ENCODE data around the gene MYRF.

MYRF gene

GRCh38 chr11:61747192-61747966 is 5.1 kb upstream of the MYRF start (continued):
- TF ChIP-seq ZNF184 (tag by site-specific recombination; IDR thresholded peaks at IDR 0.05) (no peak), CTCF (tag by site-specific recombination; IDR thresholded peaks at IDR 0.05) (peak; percentile 63), ZNF140 (tag by site-specific recombination; IDR thresholded peaks at IDR 0.05) (no peak), KLF17 (tag by site-specific recombination; IDR thresholded peaks at IDR 0.05) (peak; percentile 26; the same call in 1 of the 2 replicates), PATZ1 (tag by site-specific recombination; IDR thresholded peaks at IDR 0.05) (0 out of 2 replicates have a peak, but pooled peaks have one; percentile 38)

GRCh38 chr11:61747967-61748285 is 4.5 kb upstream of the MYRF start:
- no peak overlapping the region for H3K27ac ChIP-seq (ENCODE audit: extremely low read depth, low read depth, low read length)
- POLR2A ChIA-PET, result interaction anchor here (2.0 kb wide), 1 partner anchor 44 kb away, joined by 8 read pairs; the partner anchor contains the start of genes FEN1 and TMEM258

More at GRCh38 chr11:61747967-61748285, 4.5 kb upstream of the MYRF start:
- CTCF ChIA-PET, result interaction anchor here (0.7 to 6.7 kb wide), 19 partner anchors 10 to 360 kb away, joined by 3 to 118 read pairs (median 6); partner anchors contain the start of genes FEN1 and TMEM258
- Histone ChIP-seq H3K9me3 (ENCODE audit: control insufficient read depth, insufficient read depth, low read depth, low read length) (no peaks in the 10 kb centered on the region), H3K4me1 (ENCODE audit: control insufficient read depth, insufficient read depth, low read length) (no peaks in the 10 kb centered on the region), H3K4me3 (ENCODE audit: low read depth, low read length) (no peak overlapping the region), H3K36me3 (ENCODE audit: control insufficient read depth in 2 of 2, insufficient read depth in 1 of 2, low read length in 2 of 2) (no peaks in the 10 kb centered on the region)
- TF ChIP-seq ZNF561 (tag by site-specific recombination; IDR thresholded peaks at IDR 0.05; ENCODE audit: borderline replicate concordance) (no peak), ZBTB21 (tag by site-specific recombination; IDR thresholded peaks at IDR 0.05) (no peak), ZNF311 (tag by site-specific recombination; IDR thresholded peaks at IDR 0.05; ENCODE audit: borderline replicate concordance) (no peak), ZNF221 (tag by site-specific recombination; IDR thresholded peaks at IDR 0.05; ENCODE audit: borderline replicate concordance) (no peak), ZNF2 (tag by site-specific recombination; IDR thresholded peaks at IDR 0.05) (0 out of 2 replicates have a peak, but pooled peaks have one; percentile 2), ZNF843 (tag by site-specific recombination; IDR thresholded peaks at IDR 0.05) (no peak), ZNF362 (tag by site-specific recombination; IDR thresholded peaks at IDR 0.05) (no peak), PATZ1 (tag by site-specific recombination; IDR thresholded peaks at IDR 0.05) (0 out of 2 replicates have a peak, but pooled peaks have one; percentile 7), ZNF510 (tag by site-specific recombination; IDR thresholded peaks at IDR 0.05; ENCODE audit: insufficient replicate concordance) (no peak)
